NCI-H226 (cell line): ENCODE measurements around the gene MICALL1.

Experiments
- DNase-seq: peaks from one replicate; pipeline ENCODE4 v3.0.0-alpha.2; 2015

Gene MICALL1

GRCh38 chr22:37906364-37907008 is 389 bp downstream of the MICALL1 start:
- no peak for DNase-seq

- no peak for DNase-seq
These were observed 1.2 kb downstream of the MICALL1 start for GRCh38 chr22:37907036-37907954.

- DNase-seq = no peak
These were observed 3.7 kb downstream of the MICALL1 start for GRCh38 chr22:37909766-37910165.

- DNase-seq = no peak
These were observed 5.0 kb downstream of the MICALL1 start for GRCh38 chr22:37910890-37911672.

GRCh38 chr22:37911697-37912096 is 5.6 kb downstream of the MICALL1 start:
- no peak for DNase-seq

- no peak for DNase-seq
These were observed 6.1 kb downstream of the MICALL1 start for GRCh38 chr22:37912171-37912570.

GRCh38 chr22:37913233-37913721 is 7.2 kb downstream of the MICALL1 start:
- DNase-seq = no peak

- DNase-seq = no peak
These were observed 10.2 kb downstream of the MICALL1 start for GRCh38 chr22:37916311-37916710.

- DNase-seq = no peak
These were observed 11.9 kb downstream of the MICALL1 start for GRCh38 chr22:37917874-37918548.

GRCh38 chr22:37918580-37919270 is 12.6 kb downstream of the MICALL1 start:
- no peak for DNase-seq

- no peak for DNase-seq
These were observed 14.0 kb downstream of the MICALL1 start for GRCh38 chr22:37920126-37920525.

- no peak for DNase-seq
These were observed 16.1 kb downstream of the MICALL1 start for GRCh38 chr22:37922191-37922590.

GRCh38 chr22:37923927-37924326 is 17.8 kb downstream of the MICALL1 start:
- no peak for DNase-seq

GRCh38 chr22:37924386-37925065 is 18.4 kb downstream of the MICALL1 start:
- DNase-seq = no peak

GRCh38 chr22:37925330-37925729 is 19.2 kb downstream of the MICALL1 start:
- DNase-seq = no peak

- no peak for DNase-seq
These were observed 19.7 kb downstream of the MICALL1 start for GRCh38 chr22:37925767-37926166.

- DNase-seq = no peak
These were observed 20.3 kb downstream of the MICALL1 start for GRCh38 chr22:37926358-37926757.

GRCh38 chr22:37926771-37927636 is 20.9 kb downstream of the MICALL1 start:
- DNase-seq = no peak

- no peak for DNase-seq
These were observed 21.5 kb downstream of the MICALL1 start for GRCh38 chr22:37927637-37927936.

- no peak for DNase-seq
These were observed 23.3 kb downstream of the MICALL1 start for GRCh38 chr22:37929390-37929789.
